Spleen (tissue), 11 donors: ENCODE results near the gene CFAP107. TPM values are rescaled to one million over a fixed set of nuclear protein-coding genes. Genes with fewer than 3 reads are reported as not detected.
"Not testable (repeated sequence)": the region's sequence is repeated elsewhere in the genome, so short reads cannot be mapped to it uniquely, and the experiment has no call there.

Experiments
- DNase-seq: peaks from one replicate; pipeline ENCODE4 v3.0.0-alpha.2; 2020
- H3K27ac ChIP-seq, 8 donors: fragments of 200-600 bp; sonication (generic) in 7 of 8; 1 replicate in 4 of 8; 2 replicates in 4 of 8; pipeline versions ENCODE4 v1.5.0 to v1.8.0; 2016 to 2021; ENCODE audit warnings: inconsistent platforms in 4 of 8, mild to moderate bottlenecking in 4 of 8, moderate library complexity in 1 of 8
- H3K27me3 ChIP-seq, 7 donors: fragments of 200-600 bp; sonication (generic) in 6 of 7; replicated peaks in 1 of 7; 1 replicate in 4 of 7; 2 replicates in 3 of 7; pipeline versions ENCODE4 v1.5.0 to v1.8.0; 2016 to 2021; ENCODE audit warnings: inconsistent platforms in 3 of 7, mild to moderate bottlenecking in 1 of 7
- H3K36me3 ChIP-seq, 6 donors: fragments of 200-600 bp; sonication (generic) in 5 of 6; 1 replicate in 4 of 6; 2 replicates in 2 of 6; pipeline versions ENCODE4 v1.5.0 to v1.8.0; 2016 to 2021; ENCODE audit warnings: inconsistent platforms in 2 of 6
- H3K4me1 ChIP-seq, 6 donors: fragments of 200-600 bp; sonication (generic) in 5 of 6; 1 replicate in 3 of 6; 2 replicates in 3 of 6; pipeline versions ENCODE4 v1.5.0 to v1.8.0; 2016 to 2021; ENCODE audit warnings: inconsistent platforms in 3 of 6
- H3K4me3 ChIP-seq, 8 donors: fragments of 200-600 bp; sonication (generic) in 7 of 8; 1 replicate in 4 of 8; 2 replicates in 4 of 8; pipeline versions ENCODE4 v1.5.0 to v1.8.0; 2016 to 2021; ENCODE audit warnings: inconsistent platforms in 4 of 8, mild to moderate bottlenecking in 4 of 8, moderate library complexity in 2 of 8
- H3K9me3 ChIP-seq, 8 donors: fragments of 200-600 bp; sonication (generic) in 7 of 8; 1 replicate in 4 of 8; 2 replicates in 4 of 8; pipeline versions ENCODE4 v1.5.0 to v1.8.0; 2016 to 2021; ENCODE audit warnings: inconsistent platforms in 4 of 8
- POLR2A ChIP-seq, 3 donors: fragments of 450-650 bp; IDR thresholded peaks; one replicate each; pipeline ENCODE4 v1.5.1; 2017; ENCODE audit warnings: antibody characterized with exemption in 3 of 3, mild to moderate bottlenecking in 1 of 3
- POLR2AphosphoS5 ChIP-seq, 3 donors: sonication (generic); formaldehyde crosslinking; IDR thresholded peaks; one replicate each; pipeline ENCODE4 v1.5.1; 2017; ENCODE audit warnings: antibody characterized with exemption in 3 of 3
- WGBS, 5 donors: extraction: QIAGEN DNeasy Blood & Tissue Kit in 3 of 5; methylation state at CpG; one replicate each; pipeline versions ENCODE4 v1.1.5 to v1.1.7; 2013 to 2018; 5-methylcytosine and 5-hydroxymethylcytosine counted together
- intact Hi-C: fragments of 100-400 bp; cut with DNase I; formaldehyde crosslinking; loops from one replicate; pipeline ENCODE4 v1.15.0; 2023; ENCODE audit warnings: low total_unique reads
- polyA plus RNA-seq, 3 donors: library from polyadenylated mRNA; stranded (reverse); fragments of 200-250 nt; gene quantifications; one replicate each; pipeline ENCODE4 v1.2.1, GENCODE V29; 2013
- total RNA-seq, 7 donors: library from RNA; depleted of rRNA in 3 of 7; stranded (reverse); fragments of >200 nt in 3 of 7; fragmentation: NEBNext Ultra II Directional in 4 of 7; extraction: Animal tissue kit (Norgen Biotek cat#: 25700) in 4 of 7; gene quantifications; one replicate each; pipeline versions ENCODE4 v1.1.0 to v1.2.1, GENCODE V29; 2016 to 2021
- TF ChIP-seq, protein P1 (sequence below), 11 experiments: fragments of 200-600 bp in 7 of 11; fragments of 450-650 bp in 4 of 11; sonication (generic) in 4 of 11; IDR thresholded peaks in 8 of 11; conservative IDR thresholded peaks in 3 of 11; 1 replicate in 7 of 11; 2 replicates in 4 of 11; pipeline versions ENCODE4 v1.4.0 to v1.8.0; 2016 to 2021; ENCODE audit warnings: antibody characterized with exemption in 11 of 11, inconsistent platforms in 4 of 11, mild to moderate bottlenecking in 1 of 11
- donor health status: healthy with polysubstance abuse.
- donor health status: DM: no; HTN: no; CAD: no; lungs with moderate emphysema.
- donor health status: DM: no; HTN: no; CAD: no.
- donor health status: Bipolar disorder and iron deficiency.
- donor health status: healthy.
- donor health status: DM: no; HTN: no; CAD: no.
- donor health status: DM: yes; HTN: yes; CAD: no.

Gene CFAP107
- total and polyA plus RNA-seq, 10 donors: not detected

DNA sequence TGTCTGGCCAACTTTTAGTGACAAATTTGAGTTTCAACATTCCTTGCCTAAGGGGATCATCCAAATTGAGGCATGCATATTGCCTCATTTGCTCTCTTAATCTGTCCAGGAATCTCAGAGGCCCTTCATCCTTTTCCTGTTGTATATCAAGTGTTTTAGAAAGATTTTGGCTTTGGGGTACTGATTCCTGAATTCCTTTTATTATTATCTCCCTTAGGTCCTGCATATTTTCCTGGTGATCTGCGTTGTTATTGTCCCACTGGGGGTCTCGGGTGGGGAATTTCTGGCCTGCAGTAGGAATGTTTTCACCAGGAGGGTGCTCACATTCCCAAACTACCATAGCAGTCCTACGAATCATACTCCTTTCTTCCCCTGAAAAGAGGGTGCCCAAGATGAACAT, 34.5 kb upstream of the CFAP107 start:
- intact Hi-C loops: no loop called here
- Histone ChIP-seq H3K27me3 (peaks cover 0 to 33% (median 0%) of the 10 kb centered on the region in 7 donors), H3K9me3 (no peaks in the 10 kb centered on the region), H3K27ac (no peak overlapping the region), H3K4me3 (no peak overlapping the region), H3K36me3 (no peaks in the 10 kb centered on the region), H3K4me1 (no peaks in the 10 kb centered on the region)
- DNase-seq: no peak
- WGBS, 5 donors: 60 to 84% (median 70%) methylated on average over 3 of the region's 3 CpGs
- TF ChIP-seq, protein P1, sequence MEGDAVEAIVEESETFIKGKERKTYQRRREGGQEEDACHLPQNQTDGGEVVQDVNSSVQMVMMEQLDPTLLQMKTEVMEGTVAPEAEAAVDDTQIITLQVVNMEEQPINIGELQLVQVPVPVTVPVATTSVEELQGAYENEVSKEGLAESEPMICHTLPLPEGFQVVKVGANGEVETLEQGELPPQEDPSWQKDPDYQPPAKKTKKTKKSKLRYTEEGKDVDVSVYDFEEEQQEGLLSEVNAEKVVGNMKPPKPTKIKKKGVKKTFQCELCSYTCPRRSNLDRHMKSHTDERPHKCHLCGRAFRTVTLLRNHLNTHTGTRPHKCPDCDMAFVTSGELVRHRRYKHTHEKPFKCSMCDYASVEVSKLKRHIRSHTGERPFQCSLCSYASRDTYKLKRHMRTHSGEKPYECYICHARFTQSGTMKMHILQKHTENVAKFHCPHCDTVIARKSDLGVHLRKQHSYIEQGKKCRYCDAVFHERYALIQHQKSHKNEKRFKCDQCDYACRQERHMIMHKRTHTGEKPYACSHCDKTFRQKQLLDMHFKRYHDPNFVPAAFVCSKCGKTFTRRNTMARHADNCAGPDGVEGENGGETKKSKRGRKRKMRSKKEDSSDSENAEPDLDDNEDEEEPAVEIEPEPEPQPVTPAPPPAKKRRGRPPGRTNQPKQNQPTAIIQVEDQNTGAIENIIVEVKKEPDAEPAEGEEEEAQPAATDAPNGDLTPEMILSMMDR (IDR thresholded peaks at IDR 0.05 in 8 of 11, conservative IDR thresholded peaks at IDR 0.05 in 3 of 11): no peak
- TF ChIP-seq POLR2AphosphoS5 (IDR thresholded peaks at IDR 0.05) (no peak), POLR2A (IDR thresholded peaks at IDR 0.05) (no peak)

DNA sequence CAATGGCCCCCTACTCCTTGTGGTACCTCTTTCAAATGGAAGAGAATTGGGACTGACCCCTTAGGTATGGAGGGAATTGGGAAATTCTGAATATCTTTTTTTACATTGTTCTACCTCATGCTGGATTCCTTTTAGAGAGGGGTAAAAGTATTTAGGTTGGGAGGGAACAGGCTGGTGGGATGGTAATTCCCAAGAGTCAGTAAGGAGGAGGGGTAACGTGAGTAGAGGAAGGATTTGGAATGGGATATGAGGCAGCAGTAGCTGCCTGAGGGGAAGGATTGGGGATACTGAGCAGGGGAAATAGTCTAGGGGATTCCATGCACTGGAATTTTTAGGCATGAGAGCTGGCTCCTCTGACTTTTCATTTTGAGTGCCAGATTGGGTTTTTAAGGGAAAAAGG, 33.9 kb upstream of the CFAP107 start:
- Histone ChIP-seq H3K27me3 (peaks cover 0 to 32% (median 0%) of the 10 kb centered on the region in 7 donors), H3K9me3 (no peaks in the 10 kb centered on the region), H3K36me3 (no peaks in the 10 kb centered on the region), H3K27ac (no peak overlapping the region), H3K4me3 (no peak overlapping the region), H3K4me1 (no peaks in the 10 kb centered on the region)
- WGBS, 5 donors: 47 to 81% (median 70%) methylated on average over 1 of the region's 1 CpG
- DNase-seq: no peak
- no peak for TF ChIP-seq POLR2A (IDR thresholded peaks at IDR 0.05)
- TF ChIP-seq POLR2AphosphoS5 (IDR thresholded peaks at IDR 0.05): no peak
- TF ChIP-seq, protein P1 (IDR thresholded peaks at IDR 0.05 in 8 of 11, conservative IDR thresholded peaks at IDR 0.05 in 3 of 11): no peak
- intact Hi-C loops: no loop called here

DNA sequence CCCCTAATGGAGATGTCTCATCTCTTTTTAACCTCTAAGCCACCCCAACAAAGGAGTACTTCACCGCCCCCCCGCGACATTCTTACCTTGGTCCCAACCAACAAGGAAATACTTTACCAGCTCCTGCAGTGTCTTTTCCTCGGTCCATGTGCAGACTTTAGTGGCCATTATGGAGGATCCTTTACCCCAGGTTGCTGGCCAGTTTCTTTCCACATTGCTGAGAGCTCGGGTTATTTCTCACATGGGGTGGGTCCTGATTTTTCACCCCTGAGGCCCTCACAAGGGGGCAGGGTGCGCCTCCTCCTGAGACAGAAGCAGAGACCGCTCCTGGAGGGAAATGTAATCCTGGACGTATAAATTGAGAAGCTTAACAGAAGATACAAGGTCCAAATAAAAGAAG, 33.1 kb upstream of the CFAP107 start:
- H3K4me3 ChIP-seq: no peak overlapping the region
- peaks cover 0 to 37% (median 0%) of the 10 kb centered on the region in 7 donors for H3K27me3 ChIP-seq
- intact Hi-C loops: no loop called here
- TF ChIP-seq POLR2A (IDR thresholded peaks at IDR 0.05): no peak
- no peak for TF ChIP-seq POLR2AphosphoS5 (IDR thresholded peaks at IDR 0.05)
- TF ChIP-seq, protein P1 (IDR thresholded peaks at IDR 0.05 in 8 of 11, conservative IDR thresholded peaks at IDR 0.05 in 3 of 11): no peak
- no peaks in the 10 kb centered on the region for H3K36me3 ChIP-seq
- 86 to 94% (median 88%) methylated on average over 8 of the region's 8 CpGs for WGBS, 5 donors
- no peaks in the 10 kb centered on the region for H3K4me1 ChIP-seq
- H3K27ac ChIP-seq: no peak overlapping the region
- no peaks in the 10 kb centered on the region for H3K9me3 ChIP-seq
- no peak for DNase-seq

DNA sequence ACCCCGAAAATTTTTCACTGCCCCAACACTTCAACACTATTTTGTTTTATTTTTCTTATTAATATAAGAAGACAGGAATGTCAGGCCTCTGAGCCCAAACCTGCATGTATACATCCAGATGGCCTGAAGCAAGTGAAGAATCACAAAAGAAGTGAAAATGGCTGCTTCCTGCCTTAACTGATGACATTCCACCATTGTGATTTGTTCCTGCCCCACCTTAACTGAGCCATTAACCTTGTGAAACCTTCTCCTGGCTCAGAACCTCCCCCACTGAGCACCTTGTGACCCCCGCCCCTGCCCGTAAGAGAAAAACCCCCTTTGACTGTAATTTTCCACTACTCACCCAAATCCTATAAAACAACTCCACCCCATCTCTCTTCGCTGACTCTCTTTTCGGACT, 32.3 kb upstream of the CFAP107 start:
- DNase-seq, H3K9me3 ChIP-seq, intact Hi-C loops, H3K4me1 ChIP-seq, H3K27ac ChIP-seq, H3K4me3 ChIP-seq, H3K36me3 ChIP-seq: not testable (repeated sequence)
- peaks cover 0 to 38% (median 0%) of the 10 kb centered on the region in 7 donors for H3K27me3 ChIP-seq
- 82 to 94% (median 83%) methylated on average over 5 of the region's 5 CpGs for WGBS, 5 donors
